Measurements from ENCODE around the gene C17orf113.

GRCh38 chr17:42017866-42018200 is 32.6 kb downstream of the C17orf113 start:
- TF ChIP-seq EZH2 (IDR thresholded peaks at IDR 0.05; ENCODE audit: borderline replicate concordance, low read length) (no peak), CTCF (IDR thresholded peaks at IDR 0.05; ENCODE audit: low read length) (no peak)
